Stimulated activated CD4-positive, alpha-beta T cell treated with anti-CD3 and anti-CD28 coated beads, TNF-alpha, amount 100 ng/mL, for 4 hours (primary cell): ENCODE measurements around the gene CBR1.

Source experiments
- DNase-seq, 3 experiments: peaks; one replicate each; pipeline ENCODE4 v3.0.0-alpha.2; 2020; ENCODE audit warnings: low read depth in 3 of 3

Gene CBR1

DNA sequence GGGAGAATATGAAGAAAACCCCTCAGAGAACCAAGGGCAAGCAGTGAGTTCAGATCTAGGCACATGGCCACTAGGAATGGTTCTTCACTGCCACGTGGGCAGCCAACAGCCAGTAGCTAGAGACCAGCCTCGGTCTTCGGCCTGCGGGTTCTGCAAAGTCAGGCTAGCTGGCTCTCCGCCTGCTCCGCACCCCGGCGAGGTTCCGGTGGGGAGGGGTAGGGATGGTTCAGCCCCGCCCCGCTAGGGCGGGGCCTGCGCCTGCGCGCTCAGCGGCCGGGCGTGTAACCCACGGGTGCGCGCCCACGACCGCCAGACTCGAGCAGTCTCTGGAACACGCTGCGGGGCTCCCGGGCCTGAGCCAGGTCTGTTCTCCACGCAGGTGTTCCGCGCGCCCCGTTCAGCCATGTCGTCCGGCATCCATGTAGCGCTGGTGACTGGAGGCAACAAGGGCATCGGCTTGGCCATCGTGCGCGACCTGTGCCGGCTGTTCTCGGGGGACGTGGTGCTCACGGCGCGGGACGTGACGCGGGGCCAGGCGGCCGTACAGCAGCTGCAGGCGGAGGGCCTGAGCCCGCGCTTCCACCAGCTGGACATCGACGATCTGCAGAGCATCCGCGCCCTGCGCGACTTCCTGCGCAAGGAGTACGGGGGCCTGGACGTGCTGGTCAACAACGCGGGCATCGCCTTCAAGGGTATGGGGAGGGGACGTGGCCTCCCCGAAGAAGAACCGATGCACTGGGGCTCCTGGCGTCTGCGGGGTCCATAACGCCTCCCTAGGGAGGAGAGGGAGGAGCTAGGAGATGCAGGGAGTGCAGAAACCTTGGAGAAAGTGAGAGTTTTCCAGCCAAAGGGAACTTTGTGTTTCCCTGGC lies at the start of gene CBR1:
Gene CBR1 (plus strand): TSS at position 312 of the 871 bp plus-strand sequence. CDS start 92 bp downstream, at position 404.
- DNase-seq: peak; percentile 80 to 87 (median 80)

DNA sequence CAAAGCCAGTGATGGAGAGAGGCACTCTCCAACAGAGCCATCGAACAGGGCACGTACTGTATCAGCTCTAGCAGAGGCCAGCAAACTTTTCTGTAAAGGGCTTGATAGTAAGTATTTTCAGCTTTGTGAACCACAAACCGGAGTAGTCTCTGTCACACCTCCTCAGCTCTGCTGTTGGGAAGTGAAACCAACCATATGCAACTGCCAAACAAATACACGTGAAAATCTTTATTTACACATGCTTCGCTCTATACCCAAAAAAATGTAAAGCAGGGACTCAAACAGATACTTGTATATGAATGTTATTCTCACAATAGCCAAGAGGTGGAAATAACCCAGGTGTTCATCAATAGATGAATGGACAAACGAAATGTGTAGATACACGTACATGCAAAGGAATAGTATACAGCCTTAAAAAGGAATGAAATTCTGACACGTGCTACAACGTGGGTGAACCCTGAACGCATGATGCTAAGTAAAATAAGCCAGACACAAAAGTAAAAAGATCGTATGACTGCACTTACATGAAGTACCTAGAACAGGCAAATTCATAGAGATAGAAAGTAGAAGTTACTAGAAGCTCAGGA lies 48.5 kb upstream of the CBR1 start:
- DNase-seq: no peak

DNA sequence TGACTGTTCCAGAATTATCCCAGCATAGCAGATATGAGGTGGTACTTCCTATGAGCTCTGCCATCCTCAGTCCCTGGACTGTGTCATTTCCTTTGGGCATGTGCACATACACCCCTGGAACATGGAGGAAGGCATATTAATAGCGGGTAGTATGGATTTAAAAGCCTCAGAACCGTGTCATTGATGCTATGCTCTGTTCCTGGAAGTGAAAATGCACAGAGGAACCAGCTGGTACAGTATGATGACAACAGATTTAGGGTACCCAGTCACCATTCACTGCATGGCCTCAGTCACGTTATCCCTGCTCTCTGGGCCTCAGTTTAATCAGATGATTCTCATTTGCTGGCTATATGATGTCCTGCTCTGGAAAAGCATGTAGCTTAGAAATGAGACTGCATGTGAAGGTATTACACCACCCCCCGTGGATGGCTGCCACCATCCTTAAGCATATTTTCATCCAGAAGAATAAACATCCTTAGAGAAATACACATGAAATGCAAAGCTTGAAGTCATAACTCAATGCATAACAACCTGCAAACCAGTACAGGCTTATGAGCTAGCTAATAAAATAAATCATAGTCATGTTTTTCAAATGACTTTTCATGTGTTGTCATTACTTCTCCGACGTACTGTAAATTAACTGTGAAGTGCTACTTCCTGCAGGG lies 47.3 kb upstream of the CBR1 start:
- no peak for DNase-seq

DNA sequence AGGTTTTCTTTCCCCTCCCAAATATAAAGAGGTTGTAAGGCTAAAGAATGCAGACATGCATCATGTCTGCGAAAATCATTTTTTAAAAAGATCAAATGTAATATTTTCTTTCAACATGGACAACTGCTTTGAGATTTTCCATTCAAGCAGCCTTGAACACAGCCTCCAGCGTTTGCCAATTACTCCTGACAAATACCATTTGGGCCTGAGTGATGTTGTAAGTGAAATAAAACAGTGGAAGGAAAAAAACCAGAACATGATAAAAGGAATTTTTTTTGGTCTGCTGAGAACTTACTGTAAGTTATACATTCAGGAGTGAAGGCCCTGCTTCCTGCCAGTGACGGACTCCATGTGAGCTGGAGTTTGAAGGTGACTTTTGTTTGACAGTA lies 46.7 kb upstream of the CBR1 start:
- DNase-seq: no peak

DNA sequence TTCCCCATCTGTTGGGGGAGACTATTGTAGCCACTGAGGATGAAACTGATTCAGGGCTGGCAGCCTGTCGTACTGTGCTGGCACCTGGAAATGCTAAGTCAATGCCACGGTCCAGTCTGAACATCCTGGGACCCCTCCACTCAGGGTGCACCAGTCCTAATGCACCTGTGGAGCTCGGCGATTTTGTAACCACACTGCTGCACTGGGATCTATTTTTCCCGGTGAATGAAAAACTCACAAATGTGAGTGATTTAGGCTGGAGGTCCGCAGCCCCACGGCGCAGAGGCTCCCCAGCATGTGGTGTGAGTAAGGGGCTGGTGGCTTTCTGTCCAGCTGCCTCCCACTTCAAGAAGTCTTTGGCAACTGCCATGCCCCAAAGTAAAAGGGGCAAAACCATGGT lies 45.0 kb upstream of the CBR1 start:
- no peak for DNase-seq

DNA sequence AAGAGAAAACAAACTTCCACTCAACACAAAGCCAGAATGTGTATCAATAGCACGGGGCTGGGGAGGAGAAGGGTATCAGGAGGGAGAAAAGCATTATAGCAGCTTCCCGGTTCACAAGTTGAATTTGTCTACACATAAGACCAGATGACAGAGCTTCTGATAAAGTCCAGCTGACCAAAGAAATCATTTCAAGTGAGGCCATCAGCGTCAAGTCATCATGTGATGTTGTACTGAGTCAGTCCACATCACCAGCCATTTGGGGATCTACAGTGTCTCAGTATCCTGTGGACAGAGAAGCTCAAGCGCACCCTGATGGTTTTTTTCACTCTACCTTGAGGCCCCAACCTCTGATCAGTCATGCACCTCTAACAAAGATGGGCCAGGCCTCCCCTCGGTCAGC lies 42.5 kb upstream of the CBR1 start:
- DNase-seq: no peak

DNA sequence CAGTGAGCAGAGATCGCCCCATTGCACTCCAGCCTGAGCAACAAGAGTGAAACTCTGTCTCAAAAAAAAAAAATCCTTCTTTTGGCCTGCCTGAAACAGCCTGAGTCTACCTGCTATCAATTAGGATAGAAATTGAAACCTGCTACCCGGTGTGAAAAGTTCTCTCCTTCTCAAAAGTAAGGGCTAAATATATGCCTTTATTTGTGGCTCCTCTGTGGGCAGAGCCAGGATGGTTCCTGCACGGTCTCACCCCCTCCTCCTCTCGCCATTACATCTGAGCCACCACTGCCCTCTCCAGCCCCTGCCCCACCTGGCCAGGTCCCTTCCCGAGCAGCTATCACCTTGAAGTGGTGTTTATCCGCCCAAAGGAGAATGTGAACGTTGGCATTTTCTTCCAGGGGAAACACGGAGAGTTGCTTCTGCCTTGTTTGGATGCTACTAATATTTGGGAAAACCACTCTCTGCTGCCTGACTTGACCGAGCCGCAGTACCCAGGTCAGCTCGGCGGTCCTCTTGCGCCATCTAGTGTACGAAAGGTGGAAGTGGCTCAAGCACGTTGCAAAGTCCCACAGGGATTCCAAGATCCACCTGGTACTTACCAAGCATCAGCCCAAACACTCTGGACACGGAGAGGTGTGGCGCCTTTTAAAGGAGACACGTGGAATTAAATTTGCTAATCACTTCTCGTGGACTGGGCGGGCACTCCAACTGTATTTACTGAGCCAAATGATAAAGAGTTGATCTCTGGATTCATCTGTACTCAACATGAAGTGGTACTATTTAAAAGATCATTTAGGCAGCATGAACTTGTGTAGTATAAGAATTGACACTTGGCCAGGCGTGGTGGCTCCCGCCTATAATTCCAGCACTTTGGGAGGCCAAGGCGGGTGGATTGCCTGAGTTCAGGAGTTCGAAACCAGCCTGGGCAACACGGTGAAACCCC lies 41.4 kb upstream of the CBR1 start:
- DNase-seq: peak; percentile 35 to 45 (median 45)

DNA sequence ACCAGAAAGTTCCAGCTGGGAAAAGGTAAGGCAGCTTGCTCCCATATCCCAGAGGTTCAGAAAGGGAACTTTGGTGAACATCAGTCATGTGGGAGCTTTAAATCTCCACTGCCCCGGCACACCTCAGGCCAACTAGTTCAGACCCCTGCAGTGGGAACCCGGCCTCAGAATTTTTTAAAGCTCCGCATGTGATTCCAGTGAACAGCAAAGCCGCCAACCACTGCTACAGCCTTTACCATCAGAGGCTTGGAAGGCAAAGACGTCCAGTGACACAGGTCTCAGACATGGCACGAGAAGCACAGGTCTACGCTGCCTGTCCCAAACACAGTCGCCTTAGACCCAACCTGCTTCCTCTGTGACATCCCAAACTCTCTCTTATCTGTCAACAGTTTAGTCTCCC lies 40.5 kb upstream of the CBR1 start:
- no peak for DNase-seq

DNA sequence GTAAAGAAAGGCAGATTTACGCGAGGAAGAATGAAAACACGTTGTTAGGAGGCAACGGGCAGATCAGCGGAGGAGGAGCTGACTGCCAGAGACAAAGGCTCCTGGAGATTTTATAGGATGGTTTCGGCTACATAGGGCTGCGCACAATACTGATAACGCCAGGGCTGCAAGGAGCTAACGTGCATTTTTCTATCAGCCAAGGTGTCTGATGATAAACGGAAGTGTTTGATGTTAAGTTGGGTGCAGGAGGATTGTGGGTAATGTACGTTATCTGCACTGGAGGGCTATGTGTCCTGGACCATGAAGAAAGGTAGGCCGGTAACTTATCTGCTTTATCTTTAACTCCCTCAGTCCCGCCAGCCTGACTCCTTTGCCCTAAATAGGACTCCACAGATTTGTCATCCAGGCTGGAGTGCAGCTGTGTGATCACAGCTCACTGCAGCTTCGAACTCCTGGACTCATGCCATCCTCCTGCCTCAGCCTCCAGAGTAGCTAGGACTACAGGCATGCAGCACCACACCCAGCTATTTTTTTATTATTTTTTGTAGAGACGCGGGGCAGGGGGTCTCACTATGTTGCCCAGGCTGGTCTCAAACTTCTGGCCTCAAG lies 39.1 kb upstream of the CBR1 start:
- no peak for DNase-seq

DNA sequence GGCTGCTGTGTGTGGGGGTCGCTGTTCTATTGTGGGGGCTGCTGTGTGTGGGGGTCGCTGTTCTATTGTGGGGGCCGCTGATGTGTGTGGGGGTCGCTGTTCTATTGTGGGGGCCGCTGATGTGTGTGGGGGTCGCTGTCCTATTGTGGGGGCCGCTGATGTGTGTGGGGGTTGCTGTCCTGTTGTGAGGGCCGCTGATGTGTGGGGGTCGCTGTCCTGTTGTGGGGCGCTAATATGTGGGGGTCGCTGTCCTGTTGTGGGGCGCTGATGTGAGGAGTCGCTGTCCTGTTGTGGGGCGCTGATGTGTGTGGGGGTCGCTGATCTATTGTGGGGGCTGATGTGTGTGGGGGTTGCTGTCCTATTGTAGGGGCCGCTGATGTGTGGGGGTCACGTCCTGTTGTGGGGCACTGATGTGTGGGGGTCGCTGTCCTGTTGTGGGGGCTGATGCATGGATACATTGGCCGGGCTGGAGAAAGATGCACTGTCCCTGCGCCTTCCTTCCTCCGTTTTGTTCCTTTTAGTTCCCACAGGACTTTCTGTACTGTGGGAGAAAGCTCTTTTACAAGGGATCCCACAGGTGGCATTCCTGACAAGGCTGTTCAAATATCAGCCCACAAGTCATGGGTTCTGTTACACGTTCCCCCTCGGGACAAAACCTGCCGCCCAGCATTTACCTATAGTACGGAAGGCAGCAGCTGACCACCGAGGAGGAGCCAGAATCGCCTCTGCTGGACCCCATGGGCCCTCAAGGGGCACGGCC lies 37.0 kb upstream of the CBR1 start:
- DNase-seq: no peak

DNA sequence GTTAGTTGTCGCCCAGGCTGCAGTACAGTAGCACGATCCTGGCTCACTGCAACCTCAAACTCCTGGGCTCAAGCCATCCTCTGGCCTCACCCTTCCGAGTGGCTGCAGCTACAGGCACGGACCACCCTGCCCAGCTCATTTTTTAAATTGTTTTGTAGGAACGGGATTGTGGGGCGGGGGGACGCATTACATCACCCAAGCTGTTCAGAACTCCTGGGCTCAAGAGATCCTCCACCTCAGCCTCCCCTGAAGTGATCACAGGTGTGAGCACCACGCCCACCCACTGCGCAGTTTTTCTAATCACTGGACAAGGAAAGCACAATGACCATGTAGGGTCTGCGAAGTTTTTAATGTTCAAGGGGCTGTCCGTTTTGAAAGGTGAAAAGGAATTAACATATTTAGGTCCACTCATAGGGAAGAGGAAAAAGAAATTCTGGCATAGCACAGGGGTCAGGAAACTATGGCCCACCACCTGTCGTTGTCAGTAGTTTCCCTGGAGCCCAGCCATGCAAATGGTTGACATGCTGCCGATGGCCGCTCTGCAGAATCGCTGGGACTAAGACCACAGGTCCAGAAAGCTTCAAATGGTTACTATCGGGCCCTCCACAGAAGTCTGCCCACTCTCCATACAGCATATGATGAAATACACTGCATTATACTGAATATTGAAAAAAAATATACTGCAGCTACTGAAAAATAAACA lies 35.5 kb upstream of the CBR1 start:
- DNase-seq: no peak

DNA sequence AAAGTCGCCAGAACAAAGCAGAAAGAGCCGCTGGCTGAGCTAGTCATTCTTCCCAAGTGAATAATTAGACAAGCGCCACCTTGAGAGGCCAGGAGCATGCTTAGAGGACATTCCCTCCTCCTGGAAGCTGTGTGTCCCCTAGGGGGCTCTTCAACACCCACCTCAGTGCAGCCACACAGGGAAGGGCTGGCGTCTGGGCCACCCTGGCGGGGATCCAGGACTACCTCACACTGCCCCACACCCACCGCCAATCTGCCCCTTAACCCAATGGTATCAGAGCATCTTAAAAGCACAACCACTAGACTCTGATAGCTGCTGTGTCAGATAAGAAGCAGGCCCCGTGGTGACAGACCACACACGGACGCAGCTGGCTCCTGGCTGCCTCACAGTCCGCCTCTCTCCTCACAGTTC lies 34.4 kb upstream of the CBR1 start:
- no peak for DNase-seq

DNA sequence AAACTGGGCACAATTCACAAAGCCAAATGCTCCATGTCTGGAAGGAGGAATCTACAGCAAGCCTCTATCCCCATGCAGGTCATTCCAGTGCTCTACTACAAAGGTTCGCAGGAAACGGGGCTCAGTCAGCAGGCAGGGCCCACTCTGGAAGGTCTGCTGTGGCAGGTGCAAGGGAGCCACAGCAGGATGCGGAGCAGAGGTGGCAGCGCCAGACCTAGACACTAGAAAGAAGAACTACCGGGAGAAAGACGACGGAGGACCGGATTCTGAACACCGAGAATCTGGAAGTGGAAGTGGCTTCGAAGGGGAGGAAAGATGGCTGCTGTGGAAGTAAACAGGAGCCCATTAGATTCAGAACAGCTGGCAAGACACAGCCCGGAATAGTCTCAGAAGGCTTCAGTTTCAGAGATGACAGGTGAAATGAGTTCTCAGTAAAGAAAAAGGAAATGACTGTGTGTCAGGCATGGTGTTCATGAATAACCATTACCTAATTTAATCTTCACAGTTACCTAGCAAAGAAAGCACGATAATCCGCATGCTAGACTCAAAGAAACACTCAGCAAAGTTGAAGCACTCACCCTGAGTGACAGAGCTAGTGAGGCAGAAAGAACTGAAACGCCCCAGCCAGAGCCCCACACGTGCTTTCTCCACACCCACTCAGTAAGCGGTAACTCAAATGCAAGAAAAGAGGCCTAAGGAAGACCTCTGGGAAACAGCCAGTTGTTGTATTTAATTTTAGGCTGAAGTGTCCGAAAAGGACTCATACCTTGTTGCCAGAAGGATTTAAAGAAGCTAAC lies 30.9 kb upstream of the CBR1 start:
- no peak for DNase-seq

DNA sequence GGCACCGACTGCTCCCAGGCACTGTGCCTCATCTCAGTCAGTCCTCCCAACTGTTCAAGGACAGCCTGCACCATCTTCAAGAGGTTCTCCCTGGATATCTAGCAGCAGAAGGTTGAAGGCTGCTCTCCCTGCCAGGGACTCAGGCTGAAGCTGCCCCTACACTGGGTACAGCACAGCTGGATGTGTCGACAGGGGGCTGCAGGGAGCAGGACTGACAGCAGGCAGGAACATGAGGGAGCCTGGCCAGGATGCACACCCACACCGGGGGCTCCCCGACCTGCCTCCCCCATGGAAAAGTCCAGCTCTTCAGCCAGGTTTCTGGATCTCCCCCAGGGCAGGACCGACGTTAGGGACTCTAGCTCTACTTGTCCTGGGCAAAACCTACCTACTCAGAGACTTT lies 30.0 kb upstream of the CBR1 start:
- DNase-seq: no peak

DNA sequence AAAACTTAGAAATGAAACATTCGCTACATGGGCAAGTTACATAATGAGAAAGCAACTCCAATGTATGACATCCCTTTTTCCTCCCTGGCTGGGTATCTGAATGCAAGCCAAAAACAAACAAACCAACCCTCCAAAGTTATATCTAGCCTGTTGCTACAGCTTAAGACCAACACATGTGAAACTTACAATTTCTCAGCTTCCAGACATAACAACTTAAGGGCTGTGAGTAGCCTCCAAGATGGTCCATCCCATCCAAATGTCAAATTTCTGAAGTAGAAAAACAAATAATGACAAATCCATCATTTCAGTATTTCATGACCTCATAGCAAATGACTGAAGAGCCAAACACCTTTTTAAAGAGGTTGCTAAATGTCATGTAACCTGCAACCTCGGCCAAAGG lies 29.4 kb upstream of the CBR1 start:
- DNase-seq: no peak

DNA sequence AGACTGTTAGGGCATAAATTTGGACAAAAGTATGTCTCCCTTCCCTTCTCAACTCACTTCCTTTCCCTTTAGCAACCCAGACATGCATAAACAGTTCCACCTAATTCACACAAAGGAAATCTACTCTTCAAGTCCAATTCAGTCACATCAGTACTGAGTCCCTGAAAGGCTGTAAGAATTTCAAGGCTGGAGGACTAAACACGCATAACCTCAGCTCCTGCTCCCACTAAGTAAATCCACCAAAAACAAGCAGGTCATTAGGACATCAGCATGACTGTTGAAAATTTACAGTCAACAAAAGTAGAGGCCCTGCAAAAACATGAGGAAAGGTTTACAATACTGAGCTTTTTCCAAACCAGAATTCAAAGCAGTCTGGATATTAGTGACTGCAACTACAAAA lies 27.9 kb upstream of the CBR1 start:
- DNase-seq: no peak

DNA sequence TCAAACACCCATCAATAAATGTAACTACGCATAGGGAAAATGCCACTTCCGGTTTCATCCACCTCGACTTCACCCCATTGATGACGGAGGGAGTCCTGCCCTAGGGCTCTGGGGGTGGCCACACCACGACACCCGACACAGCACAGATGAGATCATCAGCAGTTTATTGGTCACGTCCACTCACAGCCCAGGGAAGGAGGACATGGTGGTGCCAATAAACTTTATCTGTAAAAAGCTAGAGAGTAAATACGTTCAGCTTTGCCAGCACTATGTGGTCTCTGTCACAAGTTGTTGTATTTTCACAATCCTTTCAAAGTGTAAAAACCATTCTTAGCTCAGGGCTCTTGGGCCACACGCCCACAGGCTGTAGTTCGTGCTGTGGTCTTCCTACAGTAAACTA lies 25.8 kb upstream of the CBR1 start:
- no peak for DNase-seq

DNA sequence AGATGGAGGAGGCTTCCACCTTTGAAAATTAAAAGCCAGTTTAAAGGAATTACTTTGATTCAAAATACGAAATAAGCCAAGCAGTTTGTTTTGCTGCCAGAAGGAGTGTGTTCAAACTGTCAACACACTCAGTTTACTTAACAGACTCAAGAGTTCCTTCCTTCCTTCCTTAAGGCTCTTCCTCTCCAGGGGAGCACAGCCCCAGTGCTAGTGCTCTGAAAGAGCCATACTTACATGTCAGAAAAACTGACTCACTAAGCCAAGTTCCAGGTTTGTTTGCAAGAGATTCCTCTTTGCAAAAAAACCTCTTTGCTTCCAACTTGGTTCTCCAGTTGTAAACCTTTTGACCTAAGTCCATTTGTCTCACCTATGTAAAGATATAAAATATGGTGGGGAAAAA lies 23.8 kb upstream of the CBR1 start:
- DNase-seq: no peak

DNA sequence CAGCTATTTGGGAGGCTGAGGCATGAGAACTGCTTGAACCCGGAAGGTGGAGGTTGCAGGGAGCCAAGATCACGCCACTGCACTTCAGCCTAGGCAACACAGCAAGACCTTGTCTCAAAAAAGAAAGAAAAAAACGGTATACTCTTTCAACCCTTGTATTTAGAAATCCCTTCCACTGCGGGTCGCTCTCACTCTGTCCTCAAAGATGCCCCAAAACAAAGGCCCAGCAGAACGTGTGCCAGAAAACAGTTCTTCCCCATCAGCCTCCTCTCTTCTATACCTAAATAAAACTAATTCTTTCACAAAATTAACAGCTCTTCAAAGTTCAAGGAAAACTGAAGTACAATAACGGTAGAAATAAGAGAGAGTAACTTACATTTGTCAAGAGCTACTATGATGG lies 22.7 kb upstream of the CBR1 start:
- DNase-seq: no peak
